Naive thymus-derived CD4-positive, alpha-beta T cell (primary cell): ENCODE measurements around the gene LPIN3. TPM values are rescaled to one million over a fixed set of nuclear protein-coding genes. Genes with fewer than 3 reads are reported as not detected.
A peak's percentile ranks its signal among the peaks of the same experiment; 100 is the strongest.
"Not testable (repeated sequence)": the region's sequence is repeated elsewhere in the genome, so short reads cannot be mapped to it uniquely, and the experiment has no call there.

Source experiments
- ATAC-seq: fragments of 150-1000 bp; cut with Tn5 transposase; 2 replicates; pipeline ENCODE4 v1.10.0; 2021; ENCODE audit warnings: mild to moderate bottlenecking, moderate library complexity
- CTCF ChIA-PET: fragments of 350-600 bp; sonication (Branson Sonifier 250); formaldehyde crosslinking; loops from one replicate; lab custom pipeline; 2021; ENCODE audit warnings: antibody characterized with exemption; lab: Charles Lee
- POLR2A ChIA-PET: fragments of 350-600 bp; sonication (Branson Sonifier 250); formaldehyde crosslinking; loops from one replicate; lab custom pipeline; 2021; ENCODE audit warnings: antibody characterized with exemption, inconsistent platforms; lab: Charles Lee
- DNase-seq, 9 donors: peaks; one replicate each; pipeline versions ENCODE4 v3.0.0 to v3.0.0-alpha.2; 2020 to 2022; ENCODE audit warnings: mixed read lengths in 1 of 9
- H3K27ac ChIP-seq: one replicate; pipeline ENCODE4 v1.7.0; 2013; ENCODE audit warnings: mild to moderate bottlenecking, low read depth, low read length, moderate library complexity
- H3K27me3 ChIP-seq, 2 donors: one replicate each; pipeline ENCODE4 v1.7.0; 2013; ENCODE audit warnings: low read length in 2 of 2, mild to moderate bottlenecking in 2 of 2, moderate library complexity in 2 of 2; ENCODE audit not compliant: control insufficient read depth in 2 of 2, insufficient read depth in 2 of 2
- H3K36me3 ChIP-seq, 3 experiments: 1 replicate in 2 of 3; 2 replicates in 1 of 3; pipeline ENCODE4 v1.7.0; 2013; ENCODE audit warnings: low read length in 3 of 3, mild to moderate bottlenecking in 3 of 3, moderate library complexity in 1 of 3; ENCODE audit not compliant: insufficient read depth in 3 of 3, control insufficient read depth in 2 of 3
- H3K4me1 ChIP-seq, 2 donors: one replicate each; pipeline ENCODE4 v1.7.0; 2013; ENCODE audit warnings: low read length in 2 of 2, mild to moderate bottlenecking in 2 of 2, moderate library complexity in 1 of 2; ENCODE audit not compliant: control insufficient read depth in 2 of 2, insufficient read depth in 2 of 2
- H3K4me3 ChIP-seq: 2 replicates; pipeline ENCODE4 v1.7.0; 2013; ENCODE audit warnings: mild to moderate bottlenecking, low read length
- H3K9me3 ChIP-seq, 3 experiments: 1 replicate in 2 of 3; 2 replicates in 1 of 3; pipeline ENCODE4 v1.7.0; 2013; ENCODE audit warnings: low read length in 3 of 3; ENCODE audit not compliant: control insufficient read depth in 2 of 3
- H3K27ac Mint-ChIP-seq, 9 donors: one replicate each; pipeline ENCODE4 v1.8.0; 2020 to 2022; ENCODE audit warnings: mixed read lengths in 9 of 9, mild to moderate bottlenecking in 8 of 9, moderate library complexity in 5 of 9, inconsistent platforms in 2 of 9
- H3K27me3 Mint-ChIP-seq, 5 donors: one replicate each; pipeline ENCODE4 v1.8.0; 2021 to 2022; ENCODE audit warnings: mixed read lengths in 5 of 5, mild to moderate bottlenecking in 1 of 5
- H3K36me3 Mint-ChIP-seq, 5 donors: one replicate each; pipeline ENCODE4 v1.8.0; 2020 to 2022; ENCODE audit warnings: mixed read lengths in 5 of 5, mild to moderate bottlenecking in 3 of 5, inconsistent platforms in 1 of 5
- H3K4me1 Mint-ChIP-seq, 7 donors: one replicate each; pipeline ENCODE4 v1.8.0; 2020 to 2022; ENCODE audit warnings: mixed read lengths in 7 of 7, mild to moderate bottlenecking in 3 of 7, inconsistent platforms in 1 of 7
- H3K4me3 Mint-ChIP-seq, 10 donors: one replicate each; pipeline ENCODE4 v1.8.0; 2020 to 2022; ENCODE audit warnings: mild to moderate bottlenecking in 10 of 10, mixed read lengths in 10 of 10, moderate library complexity in 6 of 10, inconsistent platforms in 2 of 10
- H3K9me3 Mint-ChIP-seq, 11 donors: one replicate each; pipeline ENCODE4 v1.8.0; 2020 to 2022; ENCODE audit warnings: mixed read lengths in 11 of 11, mild to moderate bottlenecking in 4 of 11, inconsistent platforms in 1 of 11, moderate library complexity in 1 of 11
- intact Hi-C, 2 donors: fragments of 100-400 bp; cut with micrococcal nuclease; formaldehyde crosslinking; loops; one replicate each; pipeline ENCODE4 v1.15.1; 2023
- polyA plus RNA-seq, 2 donors: library from polyadenylated mRNA; unstranded; fragments of 300-500 nt; fragmentation: Illumina TruSeq; gene quantifications; one replicate each; pipeline ENCODE4 v1.2.3, GENCODE V29; 2021
- total RNA-seq, 6 experiments: library from RNA in 5 of 6; stranded (reverse) in 5 of 6; gene quantifications; 1 replicate in 5 of 6; 2 replicates in 1 of 6; pipeline ENCODE4 v1.2.3 and lab custom pipeline; 2021 to 2026

The LPIN3 gene
- total and polyA plus RNA-seq, 7 experiments from 2014 or later = 0.10 to 3.0 (median 0.64) TPM; not detected in 1

- H3K27ac Mint-ChIP-seq, H3K9me3 Mint-ChIP-seq, H3K36me3 Mint-ChIP-seq, H3K4me1 ChIP-seq, H3K4me3 ChIP-seq, H3K9me3 ChIP-seq, H3K27ac ChIP-seq, DNase-seq, H3K36me3 ChIP-seq, H3K4me3 Mint-ChIP-seq, CTCF ChIA-PET, ATAC-seq, intact Hi-C loops, H3K27me3 Mint-ChIP-seq, H3K27me3 ChIP-seq: not testable (repeated sequence)
- peaks cover 16 to 29% (median 19%) of the 10 kb centered on the region in 7 donors for H3K4me1 Mint-ChIP-seq
- POLR2A ChIA-PET = interaction anchor here (0.6 to 0.8 kb wide), 2 partner anchors 14 to 174 kb away, joined by 3 to 5 read pairs; no protein-coding TSS in a partner anchor
Measured at GRCh38 chr20:41312009-41312408, 28.6 kb upstream of the LPIN3 start.

GRCh38 chr20:41314386-41314785 lies 26.2 kb upstream of the LPIN3 start:
- ATAC-seq (no peak), DNase-seq (no peak)
- Histone ChIP-seq H3K9me3 (no peaks in the 10 kb centered on the region), H3K4me1 (no peaks in the 10 kb centered on the region), H3K27me3 (no peaks in the 10 kb centered on the region), H3K36me3 (no peaks in the 10 kb centered on the region), H3K27ac (no peak overlapping the region), H3K4me3 (no peak overlapping the region)
- intact Hi-C loops = no loop called here
- Mint-ChIP-seq H3K36me3 (peaks cover 0 to 6% (median 0%) of the 10 kb centered on the region in 5 donors), H3K27ac (no peak overlapping the region), H3K27me3 (peaks cover 0 to 6% (median 0%) of the 10 kb centered on the region in 5 donors), H3K4me3 (peak overlapping the region in 1 of 10 donors; percentile 39), H3K9me3 (no peaks in the 10 kb centered on the region), H3K4me1 (peaks cover 18 to 40% (median 26%) of the 10 kb centered on the region in 7 donors)
- ChIA-PET CTCF (no interaction called here), POLR2A (no interaction called here)

- no peak overlapping the region for H3K4me3 ChIP-seq
- H3K9me3 Mint-ChIP-seq = no peaks in the 10 kb centered on the region
- H3K4me3 Mint-ChIP-seq = peak overlapping the region; percentile 67 to 92 (median 84)
- DNase-seq (no peak), ATAC-seq (no peak)
- H3K27ac Mint-ChIP-seq = peak overlapping the region in 8 of 9 donors; percentile 29 to 87 (median 72)
- H3K36me3 Mint-ChIP-seq = no peaks in the 10 kb centered on the region
- ChIA-PET POLR2A (interaction anchor here (0.6 kb wide), 1 partner anchor 158 kb away, joined by 3 read pairs; no protein-coding TSS in a partner anchor), CTCF (no interaction called here)
- H3K4me1 Mint-ChIP-seq = peaks cover 13 to 34% (median 28%) of the 10 kb centered on the region in 7 donors
- intact Hi-C loops = loop anchor here (2.0 to 5.0 kb wide), 5 partner anchors 84 to 377 kb away; no protein-coding TSS in a partner anchor
- H3K27me3 ChIP-seq = no peaks in the 10 kb centered on the region
- no peaks in the 10 kb centered on the region for H3K9me3 ChIP-seq
- peaks cover 0 to 7% (median 0%) of the 10 kb centered on the region in 5 donors for H3K27me3 Mint-ChIP-seq
- no peaks in the 10 kb centered on the region for H3K36me3 ChIP-seq
- no peaks in the 10 kb centered on the region for H3K4me1 ChIP-seq
- no peak overlapping the region for H3K27ac ChIP-seq
Measured at GRCh38 chr20:41316051-41316450, 24.6 kb upstream of the LPIN3 start.

- Mint-ChIP-seq H3K27ac (peak overlapping the region; percentile 29 to 87 (median 76)), H3K36me3 (no peaks in the 10 kb centered on the region), H3K27me3 (peaks cover 0 to 7% (median 0%) of the 10 kb centered on the region in 5 donors), H3K4me3 (peak overlapping the region; percentile 67 to 92 (median 84)), H3K9me3 (no peaks in the 10 kb centered on the region), H3K4me1 (peaks cover 11 to 34% (median 28%) of the 10 kb centered on the region in 7 donors)
- intact Hi-C loops = loop anchor here (1.0 to 5.0 kb wide), 12 partner anchors 12 to 376 kb away; partner anchors contain the start of genes CHD6 (in 2 of the 2), LPIN3 (in 2 of the 2), PLCG1 (in 2 of the 2) and TOP1 (in 2 of the 2)
- Histone ChIP-seq H3K4me1 (no peaks in the 10 kb centered on the region), H3K36me3 (no peaks in the 10 kb centered on the region), H3K27ac (peak overlapping the region; percentile 75), H3K4me3 (peak overlapping the region; percentile 47), H3K27me3 (no peaks in the 10 kb centered on the region), H3K9me3 (no peaks in the 10 kb centered on the region)
- ChIA-PET CTCF (no interaction called here), POLR2A (interaction anchor here (1.3 kb wide), 1 partner anchor 11 kb away, joined by 4 read pairs; no protein-coding TSS in a partner anchor)
- ATAC-seq (peak; percentile 66), DNase-seq (peak in 8 of 9 donors; percentile 37 to 75 (median 54))
Measured at GRCh38 chr20:41316602-41317545, 23.7 kb upstream of the LPIN3 start.

GRCh38 chr20:41317546-41318270 lies 22.9 kb upstream of the LPIN3 start, which contains the start of gene ZHX3:
Gene ZHX3 (minus strand): TSS chr20:41317731. CDS start chr20:41204916, 112,815 bp downstream.
- Mint-ChIP-seq H3K36me3 (no peaks in the 10 kb centered on the region), H3K9me3 (no peaks in the 10 kb centered on the region), H3K27me3 (peaks cover 0 to 7% (median 0%) of the 10 kb centered on the region in 5 donors), H3K27ac (peak within 1 kb of the TSS; percentile 48 to 87 (median 84)), H3K4me3 (peak within 1 kb of the TSS; percentile 74 to 92 (median 84)), H3K4me1 (peaks cover 11 to 34% (median 28%) of the 10 kb centered on the region in 7 donors)
- Histone ChIP-seq H3K27me3 (no peaks in the 10 kb centered on the region), H3K36me3 (no peaks in the 10 kb centered on the region), H3K9me3 (no peaks in the 10 kb centered on the region), H3K27ac (peak within 1 kb of the TSS; percentile 75), H3K4me1 (no peaks in the 10 kb centered on the region), H3K4me3 (peak within 1 kb of the TSS; percentile 47)
- POLR2A ChIA-PET = interaction anchor here (1.3 kb wide), 1 partner anchor 10 kb away, joined by 4 read pairs; no protein-coding TSS in a partner anchor
- CTCF ChIA-PET = no interaction called here
- intact Hi-C loops = loop anchor here (1.0 to 5.0 kb wide), 12 partner anchors 12 to 376 kb away; partner anchors contain the start of genes CHD6 (in 2 of the 2), LPIN3 (in 2 of the 2), PLCG1 (in 2 of the 2) and TOP1 (in 2 of the 2)
- DNase-seq (peak; percentile 90 to 97 (median 95)), ATAC-seq (peak; percentile 99)

GRCh38 chr20:41318271-41318649 lies 22.4 kb upstream of the LPIN3 start:
- H3K4me1 Mint-ChIP-seq = peaks cover 11 to 34% (median 28%) of the 10 kb centered on the region in 7 donors
- H3K36me3 Mint-ChIP-seq = no peaks in the 10 kb centered on the region
- no peak overlapping the region for H3K4me3 ChIP-seq
- H3K27ac Mint-ChIP-seq = peak overlapping the region in 7 of 9 donors; percentile 57 to 87 (median 84)
- no peak for DNase-seq
- H3K27ac ChIP-seq = peak overlapping the region; percentile 59
- no peaks in the 10 kb centered on the region for H3K4me1 ChIP-seq
- H3K9me3 ChIP-seq = no peaks in the 10 kb centered on the region
- no peaks in the 10 kb centered on the region for H3K9me3 Mint-ChIP-seq
- H3K27me3 ChIP-seq = no peaks in the 10 kb centered on the region
- POLR2A ChIA-PET = no interaction called here
- CTCF ChIA-PET = no interaction called here
- no peak for ATAC-seq
- intact Hi-C loops = loop anchor here (5.0 kb wide), 3 partner anchors 86 to 271 kb away; no protein-coding TSS in a partner anchor
- H3K36me3 ChIP-seq = no peaks in the 10 kb centered on the region
- H3K4me3 Mint-ChIP-seq = peak overlapping the region; percentile 58 to 86 (median 76)
- peaks cover 0 to 7% (median 0%) of the 10 kb centered on the region in 5 donors for H3K27me3 Mint-ChIP-seq
